Upper lobe of right lung (tissue), 1 donor: ENCODE results near the gene GRIN2D. TPM values are rescaled to one million over a fixed set of nuclear protein-coding genes. Genes with fewer than 3 reads are reported as not detected.

Source experiments
- ATAC-seq: fragments of 200-7000 bp; cut with Tn5 transposase; one replicate; pipeline ENCODE4 v1.9.1; 2020; ENCODE audit warnings: mild to moderate bottlenecking, moderate library complexity
- DNase-seq: peaks from one replicate; pipeline ENCODE4 v3.0.0-alpha.2; 2020
- H3K27ac ChIP-seq: fragments of 200-600 bp; one replicate; pipeline ENCODE4 v1.8.0; 2022
- H3K27me3 ChIP-seq: fragments of 200-600 bp; one replicate; pipeline ENCODE4 v1.8.0; 2022; ENCODE audit warnings: mild to moderate bottlenecking
- H3K36me3 ChIP-seq: fragments of 200-600 bp; one replicate; pipeline ENCODE4 v1.8.0; 2022
- H3K4me1 ChIP-seq: fragments of 200-600 bp; one replicate; pipeline ENCODE4 v1.8.0; 2022
- H3K4me3 ChIP-seq: fragments of 200-600 bp; one replicate; pipeline ENCODE4 v1.8.0; 2022; ENCODE audit warnings: mild to moderate bottlenecking
- H3K9me3 ChIP-seq: fragments of 200-600 bp; one replicate; pipeline ENCODE4 v1.8.0; 2022
- CTCF ChIP-seq: fragments of 200-600 bp; IDR thresholded peaks from one replicate; pipeline ENCODE4 v1.8.0; 2022; ENCODE audit warnings: antibody characterized with exemption
- intact Hi-C: fragments of 100-400 bp; cut with DNase I; formaldehyde crosslinking; loops from one replicate; pipeline ENCODE4 v1.11.0; 2022
- total RNA-seq: library from RNA; stranded (reverse); fragmentation: NEBNext Ultra II Directional; extraction: Animal tissue kit (Norgen Biotek cat#: 25700); gene quantifications from one replicate; pipeline ENCODE4 v1.2.1, GENCODE V29; 2021
- donor health status: DM: no; HTN: yes; CAD: no; lungs with severe emphysema.

The GRIN2D gene
- total RNA-seq, 1 donor from 2014 or later = 0.61 TPM

GRCh38 chr19:48372904-48373303 is 20.6 kb upstream of the GRIN2D start:
- intact Hi-C loops = no loop called here
- H3K9me3 ChIP-seq = no peaks in the 10 kb centered on the region
- ATAC-seq = no peak
- H3K4me1 ChIP-seq = no peaks in the 10 kb centered on the region
- no peaks in the 10 kb centered on the region for H3K27me3 ChIP-seq
- no peak overlapping the region for H3K4me3 ChIP-seq
- DNase-seq = no peak
- H3K27ac ChIP-seq = no peak overlapping the region
- TF ChIP-seq CTCF = no peak
- no peaks in the 10 kb centered on the region for H3K36me3 ChIP-seq

- intact Hi-C loops = no loop called here
- DNase-seq (no peak), ATAC-seq (no peak)
- TF ChIP-seq CTCF = no peak
- H3K36me3 ChIP-seq = no peaks in the 10 kb centered on the region
- no peak overlapping the region for H3K4me3 ChIP-seq
- no peak overlapping the region for H3K27ac ChIP-seq
- H3K4me1 ChIP-seq = no peaks in the 10 kb centered on the region
- no peaks in the 10 kb centered on the region for H3K9me3 ChIP-seq
- no peaks in the 10 kb centered on the region for H3K27me3 ChIP-seq
Observed at GRCh38 chr19:48373567-48373966, 19.9 kb upstream of the GRIN2D start.

- peaks cover 16% of the 10 kb centered on the region for H3K36me3 ChIP-seq
- H3K27me3 ChIP-seq = no peaks in the 10 kb centered on the region
- H3K4me1 ChIP-seq = no peaks in the 10 kb centered on the region
- no peak for TF ChIP-seq CTCF
- no peaks in the 10 kb centered on the region for H3K9me3 ChIP-seq
- DNase-seq (no peak), ATAC-seq (no peak)
- no peak overlapping the region for H3K27ac ChIP-seq
- intact Hi-C loops = no loop called here
- no peak overlapping the region for H3K4me3 ChIP-seq
Observed at GRCh38 chr19:48378194-48378570, 15.3 kb upstream of the GRIN2D start.

GRCh38 chr19:48379058-48379457 is 14.4 kb upstream of the GRIN2D start:
- intact Hi-C loops = no loop called here
- Histone ChIP-seq H3K4me3 (no peak overlapping the region), H3K27me3 (no peaks in the 10 kb centered on the region), H3K4me1 (no peaks in the 10 kb centered on the region), H3K27ac (no peak overlapping the region), H3K36me3 (peaks cover 25% of the 10 kb centered on the region), H3K9me3 (no peaks in the 10 kb centered on the region)
- ATAC-seq = no peak
- no peak for TF ChIP-seq CTCF
- DNase-seq = no peak

DNA sequence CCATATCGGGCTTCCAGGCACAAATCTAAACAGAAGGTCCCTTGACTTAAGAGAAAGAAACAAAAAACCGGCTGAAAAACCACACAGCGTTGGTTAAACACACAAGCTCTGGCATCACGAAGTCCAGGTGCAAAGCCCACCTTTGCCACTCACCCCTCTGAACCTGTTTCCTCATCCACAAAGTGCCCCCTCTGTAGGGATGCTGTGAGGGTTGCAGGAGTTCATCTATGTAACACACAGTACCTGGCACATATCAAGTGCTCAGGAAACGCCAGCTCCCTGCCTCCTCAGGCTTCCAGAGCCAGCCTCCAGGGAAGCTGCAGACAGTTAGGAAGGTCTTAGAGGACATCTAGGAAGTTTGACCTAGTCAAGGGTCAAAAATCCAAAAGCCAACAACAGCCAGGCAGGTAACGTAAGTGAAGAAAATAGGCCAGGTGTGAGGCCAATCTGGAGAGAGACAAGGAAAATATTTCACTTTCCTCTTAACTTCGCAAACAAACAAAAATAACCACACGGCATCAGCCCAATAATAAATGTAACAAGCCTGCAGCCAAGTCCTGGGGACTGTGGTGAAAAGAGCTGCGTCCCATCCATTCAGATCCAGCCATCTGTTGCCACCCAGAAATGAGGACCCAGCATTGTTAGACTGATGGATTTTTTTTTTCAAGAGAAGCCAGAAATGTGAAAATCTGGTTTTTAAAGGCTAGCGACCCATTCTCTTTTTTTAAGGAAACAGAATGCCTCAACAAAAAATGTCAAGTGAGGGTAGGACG is 12.1 kb upstream of the GRIN2D start:
- peaks cover 48% of the 10 kb centered on the region for H3K36me3 ChIP-seq
- DNase-seq = no peak
- no peaks in the 10 kb centered on the region for H3K4me1 ChIP-seq
- no peak overlapping the region for H3K4me3 ChIP-seq
- no peaks in the 10 kb centered on the region for H3K27me3 ChIP-seq
- no peak for ATAC-seq
- H3K9me3 ChIP-seq = no peaks in the 10 kb centered on the region
- no peak for TF ChIP-seq CTCF
- no peak overlapping the region for H3K27ac ChIP-seq
- intact Hi-C loops = no loop called here

DNA sequence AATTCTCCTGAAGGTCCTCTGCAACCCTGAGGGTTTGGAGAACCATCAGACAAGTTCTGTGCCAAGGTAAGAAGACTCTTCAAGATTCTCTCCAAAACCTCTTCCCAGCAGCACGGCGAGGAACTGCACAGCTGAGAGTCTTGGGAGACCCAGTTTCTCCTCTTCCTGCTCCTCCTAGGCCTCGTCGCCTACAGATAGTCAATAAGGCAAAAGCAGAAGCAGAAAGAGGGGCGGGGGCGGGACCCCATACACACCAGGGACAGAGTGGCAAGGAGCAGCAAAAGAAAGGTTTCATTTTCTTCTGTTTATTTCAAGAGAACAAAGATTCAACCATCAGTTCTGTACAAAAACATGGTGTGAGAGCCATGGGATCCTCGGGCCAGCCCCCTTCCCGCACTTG is 11.2 kb upstream of the GRIN2D start:
- Histone ChIP-seq H3K27ac (no peak overlapping the region), H3K36me3 (peaks cover 57% of the 10 kb centered on the region), H3K27me3 (no peaks in the 10 kb centered on the region), H3K4me1 (no peaks in the 10 kb centered on the region), H3K9me3 (no peaks in the 10 kb centered on the region), H3K4me3 (no peak overlapping the region)
- intact Hi-C loops = no loop called here
- ATAC-seq (no peak), DNase-seq (no peak)
- TF ChIP-seq CTCF = no peak
